Fibroblast of skin of right quadriceps (primary cell): ENCODE measurements around the gene HPCAL4.

Source experiments
- DNase-seq: peaks from one replicate; pipeline ENCODE4 v3.0.0-alpha.2; 2013

The HPCAL4 gene

GRCh38 chr1:39673215-39673614 lies 18.0 kb downstream of the HPCAL4 start:
- DNase-seq: no peak

GRCh38 chr1:39672551-39672947 lies 18.7 kb downstream of the HPCAL4 start:
- DNase-seq: no peak

GRCh38 chr1:39671793-39672550 lies 19.3 kb downstream of the HPCAL4 start, which contains the start of gene NT5C1A:
NT5C1A (minus strand) TSS chr1:39672107; CDS start chr1:39672038, 69 bp downstream.
- DNase-seq: no peak

DNA sequence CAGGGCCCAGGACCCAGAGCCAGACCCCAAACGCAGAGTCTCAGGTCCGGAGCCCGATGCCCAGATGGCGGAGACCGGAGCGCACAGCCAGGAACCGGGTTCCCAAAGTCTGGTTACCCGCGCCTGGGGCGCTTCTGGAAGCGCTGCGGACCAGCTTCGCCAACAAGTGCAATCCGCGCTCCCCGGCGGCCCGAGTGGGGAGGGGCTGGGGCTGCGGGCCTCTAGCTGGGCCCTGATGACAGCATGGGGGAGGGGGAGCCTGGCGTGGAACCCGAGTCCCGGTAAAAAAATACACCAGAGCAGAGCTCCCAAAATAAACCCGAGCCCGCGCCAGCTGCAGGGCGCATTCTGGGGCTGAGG lies 19.8 kb downstream of the HPCAL4 start:
- no peak for DNase-seq

DNA sequence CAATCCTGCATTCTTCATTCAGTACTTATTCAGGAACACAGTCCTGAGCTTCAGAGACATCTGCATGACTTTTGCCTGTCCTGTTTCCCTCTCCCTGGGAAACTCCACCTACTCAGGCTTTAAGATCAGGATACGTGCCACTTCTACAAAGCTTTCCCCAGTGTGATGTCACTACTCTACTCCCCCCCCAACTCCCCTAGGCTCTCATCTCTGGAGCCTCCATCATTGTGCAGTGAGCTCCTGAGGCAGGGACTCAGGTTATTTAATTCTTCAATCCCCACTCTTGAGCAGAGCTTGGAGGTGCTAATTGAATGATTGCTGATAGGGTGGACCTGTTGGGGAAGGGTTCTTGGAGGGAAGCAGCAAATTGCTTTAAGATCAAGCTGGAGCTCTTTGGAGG lies 20.5 kb downstream of the HPCAL4 start:
- no peak for DNase-seq

GRCh38 chr1:39668894-39669293 lies 22.3 kb downstream of the HPCAL4 start:
- no peak for DNase-seq

DNA sequence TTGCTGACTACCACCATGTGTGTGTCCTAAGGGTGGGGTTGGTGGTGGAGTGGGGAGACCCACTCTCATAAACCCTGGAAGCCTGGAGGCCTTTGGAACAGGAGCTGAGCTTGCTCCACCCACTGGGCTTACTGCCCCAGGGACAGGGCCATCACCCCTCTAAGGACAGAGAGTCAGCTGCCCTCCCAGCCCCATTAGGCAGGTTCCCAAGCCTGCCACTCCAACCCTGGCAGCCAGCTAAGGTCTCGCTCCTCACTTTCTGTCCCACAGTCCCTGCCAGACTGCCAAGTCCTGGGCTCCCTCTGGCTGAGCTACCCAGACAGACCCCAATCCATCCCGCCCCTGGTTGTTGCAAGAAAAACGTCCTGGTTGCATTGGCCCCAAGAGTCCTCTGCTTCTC lies 23.1 kb downstream of the HPCAL4 start:
- DNase-seq: no peak

DNA sequence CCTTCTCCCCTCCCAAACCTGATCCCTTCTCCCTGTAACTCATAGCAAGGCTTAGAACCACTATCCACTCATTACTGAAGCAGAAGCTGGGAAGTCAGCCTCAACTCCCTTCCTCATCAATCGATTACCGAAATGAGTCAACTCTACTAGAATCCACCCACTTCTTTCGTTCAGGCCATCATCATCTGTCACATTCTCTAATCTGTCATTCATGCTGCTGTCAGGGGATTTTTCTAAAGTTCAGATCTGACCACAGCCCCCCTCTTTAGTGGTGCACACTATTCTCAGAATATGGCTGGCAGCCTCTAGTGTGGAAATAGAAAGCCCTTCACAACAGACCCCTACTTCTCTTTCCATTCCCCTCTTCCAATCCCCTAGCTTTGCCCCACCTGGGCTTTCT lies 24.5 kb downstream of the HPCAL4 start:
- no peak for DNase-seq

- DNase-seq: no peak
These were observed 27.7 kb downstream of the HPCAL4 start for GRCh38 chr1:39663559-39663958.

- DNase-seq: no peak
These were observed 28.4 kb downstream of the HPCAL4 start for GRCh38 chr1:39662861-39663260.

DNA sequence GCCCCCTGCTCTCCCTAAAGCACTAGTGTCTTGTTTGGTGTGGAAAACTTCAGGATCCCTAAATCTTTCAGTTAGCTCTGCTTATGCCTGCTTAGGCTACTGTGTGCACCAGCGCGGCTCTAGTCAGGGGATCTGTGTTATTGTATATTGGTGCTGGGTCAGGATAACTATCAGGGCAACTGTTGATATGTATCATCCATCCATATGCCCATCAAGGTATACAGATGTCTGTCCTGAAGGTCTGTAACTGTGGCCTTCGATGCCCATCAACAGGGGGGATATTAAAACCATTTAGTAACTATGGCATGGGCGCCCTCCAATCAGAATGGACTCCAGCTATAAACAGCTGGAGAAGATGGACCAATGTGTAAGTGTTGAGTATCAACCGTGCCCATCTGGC lies 31.7 kb downstream of the HPCAL4 start:
- no peak for DNase-seq

DNA sequence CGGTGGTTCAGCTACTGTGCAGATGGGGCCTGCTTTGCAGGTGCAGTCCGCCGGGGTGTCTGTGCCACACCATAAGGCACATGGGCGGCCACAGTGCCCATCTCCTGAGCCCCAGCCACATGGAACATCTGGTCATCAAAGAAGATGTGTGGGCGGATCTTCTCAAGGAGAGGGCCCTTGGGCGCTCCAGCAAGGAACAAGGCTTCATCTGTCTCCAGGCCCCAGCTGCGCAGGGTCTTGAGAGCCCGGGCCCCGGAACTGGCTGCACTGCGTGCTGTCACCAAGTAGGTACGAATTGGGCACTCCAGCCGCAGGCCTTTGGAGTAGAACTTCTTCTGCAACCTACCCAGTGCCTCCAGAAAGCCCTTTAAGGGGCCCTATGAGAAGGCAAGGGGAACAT lies 32.1 kb downstream of the HPCAL4 start:
- DNase-seq: no peak

GRCh38 chr1:39657923-39658485 lies 33.2 kb downstream of the HPCAL4 start:
- DNase-seq: peak; percentile 45

DNA sequence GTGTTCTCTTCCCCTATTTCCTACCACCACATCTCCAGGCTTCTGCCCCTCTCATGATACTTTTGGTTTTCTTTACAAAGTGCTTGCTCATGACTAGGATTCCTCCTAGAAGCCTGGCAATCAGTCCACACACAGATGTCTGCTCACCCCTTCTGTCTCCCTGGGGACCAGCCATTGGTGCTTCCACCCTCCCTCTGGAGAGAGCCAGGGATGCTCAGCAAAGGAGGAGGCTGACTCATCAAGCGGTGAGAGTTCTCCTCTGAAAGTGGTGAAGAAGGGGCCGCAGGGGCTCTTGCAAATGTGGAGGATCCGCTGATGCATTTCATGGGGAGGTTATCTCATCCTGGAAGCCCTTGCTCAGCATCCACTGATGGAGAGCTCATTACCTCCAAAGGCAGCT lies 33.8 kb downstream of the HPCAL4 start:
- DNase-seq: peak; percentile 55

GRCh38 chr1:39656391-39656790 lies 34.8 kb downstream of the HPCAL4 start:
- no peak for DNase-seq

GRCh38 chr1:39655578-39656268 lies 35.5 kb downstream of the HPCAL4 start:
- DNase-seq: no peak

GRCh38 chr1:39654291-39654690 lies 36.9 kb downstream of the HPCAL4 start:
- no peak for DNase-seq

DNA sequence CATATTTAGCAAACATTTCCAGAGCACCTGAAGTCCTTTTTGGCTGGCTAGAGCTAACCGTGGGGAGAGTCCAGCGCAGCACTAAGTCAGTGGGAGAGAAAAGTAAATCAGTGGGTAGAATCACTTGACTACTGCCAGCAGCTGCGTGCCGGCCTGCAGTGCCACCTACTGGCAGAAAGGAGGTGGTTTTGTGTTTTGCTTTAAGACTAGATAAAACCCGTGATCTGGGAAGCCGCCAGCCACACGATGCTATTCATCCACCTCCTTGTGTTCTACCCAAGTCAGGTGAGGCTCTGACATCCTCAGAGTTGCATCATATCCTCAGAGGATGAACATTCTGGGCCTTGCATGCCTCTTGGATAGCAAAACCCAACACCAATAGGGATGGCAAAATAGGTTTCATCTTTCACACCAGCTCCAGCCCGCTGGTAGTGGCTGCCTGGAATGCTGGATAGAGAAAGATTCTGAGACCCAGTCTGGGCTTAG lies 37.6 kb downstream of the HPCAL4 start:
- peak; percentile 59 for DNase-seq

DNA sequence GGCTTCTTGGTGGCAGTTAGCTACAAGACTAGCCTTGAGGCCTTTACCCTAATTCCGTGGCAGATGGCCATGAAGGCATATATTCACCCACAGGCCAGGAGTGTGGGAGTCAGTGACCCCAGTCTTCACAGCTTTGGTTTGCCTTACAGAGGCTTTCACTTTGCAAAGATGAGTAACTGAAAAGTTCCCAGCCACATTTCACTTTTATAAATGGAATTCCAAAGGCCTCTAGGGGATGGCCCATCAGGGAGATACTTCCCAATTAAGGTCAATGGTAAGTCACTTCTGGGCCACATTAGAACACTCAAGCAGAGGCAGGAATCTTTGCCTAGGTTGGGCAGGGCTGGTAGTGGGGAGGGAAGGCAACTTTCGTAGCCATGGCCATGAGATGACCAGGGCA lies 38.7 kb downstream of the HPCAL4 start:
- DNase-seq: no peak

GRCh38 chr1:39652105-39652504 lies 39.1 kb downstream of the HPCAL4 start:
- DNase-seq: no peak

DNA sequence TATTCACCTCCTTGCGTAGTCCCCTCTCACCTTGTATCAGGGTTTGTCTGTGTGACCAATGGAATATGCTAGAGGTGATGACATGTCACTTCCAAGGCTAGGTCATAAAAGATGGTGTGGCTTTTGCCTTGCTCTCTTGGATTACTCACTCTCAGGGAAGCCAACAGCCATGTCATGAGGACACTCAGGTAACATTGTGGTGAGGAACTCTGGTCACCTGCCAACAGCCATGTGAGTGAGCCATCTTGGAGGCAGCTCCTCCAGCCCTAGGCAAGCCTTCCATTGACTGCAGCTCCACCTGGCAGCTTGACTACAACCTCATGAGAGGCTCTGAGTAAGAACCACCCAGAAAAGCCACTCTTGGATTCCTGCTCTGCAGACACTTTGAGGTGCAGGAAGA lies 40.8 kb downstream of the HPCAL4 start:
- no peak for DNase-seq

- no peak for DNase-seq
These were observed 41.5 kb downstream of the HPCAL4 start for GRCh38 chr1:39649636-39650185.

GRCh38 chr1:39648496-39648895 lies 42.7 kb downstream of the HPCAL4 start:
- DNase-seq: no peak

GRCh38 chr1:39647247-39647646 lies 44.0 kb downstream of the HPCAL4 start:
- DNase-seq: no peak
